Measurements from ENCODE around the gene EXD3. TPM values are rescaled to one million over a fixed set of nuclear protein-coding genes. Genes with fewer than 3 reads are reported as not detected.

The EXD3 gene
- total and polyA plus RNA-seq, 4 donors, result 9.4 to 43.5 (median 27.6) TPM

GRCh38 chr9:137301081-137301947 is 121.6 kb downstream of the EXD3 start:
- Histone ChIP-seq H3K4me3 (ENCODE audit: low read depth, low read length) (peak overlapping the region; percentile 45), H3K4me1 (ENCODE audit: control insufficient read depth, insufficient read depth, low read length) (peaks cover 81% of the 10 kb centered on the region), H3K9me3 (ENCODE audit: control insufficient read depth, insufficient read depth, low read length) (no peaks in the 10 kb centered on the region), H3K27ac (ENCODE audit: low read depth, low read length) (peak overlapping the region; percentile 47), H3K36me3 (ENCODE audit: control insufficient read depth, insufficient read depth, low read length) (peaks cover 23% of the 10 kb centered on the region), H3K27me3 (ENCODE audit: control insufficient read depth, insufficient read depth, low read length) (no peaks in the 10 kb centered on the region)
- WGBS (ENCODE audit: insufficient coverage), result under 1% methylated on average over 115 of the region's 115 CpGs
- peak in 2 of 6 donors; percentile 73 to 74 for DNase-seq (ENCODE audit: low read depth in 4 of 6, low spot score in 6 of 6)

GRCh38 chr9:137300567-137301080 is 122.3 kb downstream of the EXD3 start:
- Histone ChIP-seq H3K27ac (ENCODE audit: low read depth, low read length) (peak overlapping the region; percentile 47), H3K27me3 (ENCODE audit: control insufficient read depth, insufficient read depth, low read length) (no peaks in the 10 kb centered on the region), H3K36me3 (ENCODE audit: control insufficient read depth, insufficient read depth, low read length) (peaks cover 23% of the 10 kb centered on the region), H3K4me3 (ENCODE audit: low read depth, low read length) (peak overlapping the region; percentile 45), H3K4me1 (ENCODE audit: control insufficient read depth, insufficient read depth, low read length) (peaks cover 78% of the 10 kb centered on the region), H3K9me3 (ENCODE audit: control insufficient read depth, insufficient read depth, low read length) (no peaks in the 10 kb centered on the region)
- peak in 2 of 6 donors; percentile 66 to 79 for DNase-seq (ENCODE audit: low read depth in 4 of 6, low spot score in 6 of 6)
- 0% methylated on average over 13 of the region's 25 CpGs for WGBS (ENCODE audit: insufficient coverage)

- no peak overlapping the region for H3K27ac ChIP-seq (ENCODE audit: low read depth, low read length)
- H3K4me3 ChIP-seq (ENCODE audit: low read depth, low read length), result peak overlapping the region; percentile 45
- DNase-seq (ENCODE audit: low read depth in 4 of 6, low spot score in 6 of 6), result peak in 2 of 6 donors; percentile 82 to 86
- WGBS (ENCODE audit: insufficient coverage), result 15% methylated on average over 11 of the region's 16 CpGs
- peaks cover 74% of the 10 kb centered on the region for H3K4me1 ChIP-seq (ENCODE audit: control insufficient read depth, insufficient read depth, low read length)
- peaks cover 23% of the 10 kb centered on the region for H3K36me3 ChIP-seq (ENCODE audit: control insufficient read depth, insufficient read depth, low read length)
- H3K27me3 ChIP-seq (ENCODE audit: control insufficient read depth, insufficient read depth, low read length), result no peaks in the 10 kb centered on the region
- H3K9me3 ChIP-seq (ENCODE audit: control insufficient read depth, insufficient read depth, low read length), result no peaks in the 10 kb centered on the region
These were observed 123.0 kb downstream of the EXD3 start for GRCh38 chr9:137299938-137300337.

GRCh38 chr9:137299203-137299565 is 123.8 kb downstream of the EXD3 start:
- peak overlapping the region; percentile 45 for H3K4me3 ChIP-seq (ENCODE audit: low read depth, low read length)
- DNase-seq (ENCODE audit: low read depth in 4 of 6, low spot score in 6 of 6), result no peak
- H3K27me3 ChIP-seq (ENCODE audit: control insufficient read depth, insufficient read depth, low read length), result no peaks in the 10 kb centered on the region
- peaks cover 72% of the 10 kb centered on the region for H3K4me1 ChIP-seq (ENCODE audit: control insufficient read depth, insufficient read depth, low read length)
- peaks cover 23% of the 10 kb centered on the region for H3K36me3 ChIP-seq (ENCODE audit: control insufficient read depth, insufficient read depth, low read length)
- H3K27ac ChIP-seq (ENCODE audit: low read depth, low read length), result peak overlapping the region; percentile 52
- 23% methylated on average over 10 of the region's 10 CpGs for WGBS (ENCODE audit: insufficient coverage)
- H3K9me3 ChIP-seq (ENCODE audit: control insufficient read depth, insufficient read depth, low read length), result no peaks in the 10 kb centered on the region

- no peaks in the 10 kb centered on the region for H3K27me3 ChIP-seq (ENCODE audit: control insufficient read depth, insufficient read depth, low read length)
- H3K9me3 ChIP-seq (ENCODE audit: control insufficient read depth, insufficient read depth, low read length), result no peaks in the 10 kb centered on the region
- DNase-seq (ENCODE audit: low read depth in 4 of 6, low spot score in 6 of 6), result no peak
- 36% methylated on average over 24 of the region's 24 CpGs for WGBS (ENCODE audit: insufficient coverage)
- H3K4me1 ChIP-seq (ENCODE audit: control insufficient read depth, insufficient read depth, low read length), result peaks cover 66% of the 10 kb centered on the region
- H3K4me3 ChIP-seq (ENCODE audit: low read depth, low read length), result no peak overlapping the region
- H3K27ac ChIP-seq (ENCODE audit: low read depth, low read length), result peak overlapping the region; percentile 52
- H3K36me3 ChIP-seq (ENCODE audit: control insufficient read depth, insufficient read depth, low read length), result peaks cover 23% of the 10 kb centered on the region
These were observed 124.4 kb downstream of the EXD3 start for GRCh38 chr9:137298401-137299202.

GRCh38 chr9:137297966-137298365 is 125.0 kb downstream of the EXD3 start:
- no peaks in the 10 kb centered on the region for H3K27me3 ChIP-seq (ENCODE audit: control insufficient read depth, insufficient read depth, low read length)

GRCh38 chr9:137296670-137297664 is 126.0 kb downstream of the EXD3 start:
- WGBS (ENCODE audit: insufficient coverage), result 42% methylated on average over 19 of the region's 24 CpGs
- H3K4me3 ChIP-seq (ENCODE audit: low read depth, low read length), result no peak overlapping the region
- no peaks in the 10 kb centered on the region for H3K9me3 ChIP-seq (ENCODE audit: control insufficient read depth, insufficient read depth, low read length)
- no peak for DNase-seq (ENCODE audit: low read depth in 4 of 6, low spot score in 6 of 6)
- H3K27me3 ChIP-seq (ENCODE audit: control insufficient read depth, insufficient read depth, low read length), result no peaks in the 10 kb centered on the region
- peaks cover 23% of the 10 kb centered on the region for H3K36me3 ChIP-seq (ENCODE audit: control insufficient read depth, insufficient read depth, low read length)
- peaks cover 54% of the 10 kb centered on the region for H3K4me1 ChIP-seq (ENCODE audit: control insufficient read depth, insufficient read depth, low read length)
- H3K27ac ChIP-seq (ENCODE audit: low read depth, low read length), result peak overlapping the region; percentile 40

More at GRCh38 chr9:137297966-137298365, 125.0 kb downstream of the EXD3 start:
- H3K27ac ChIP-seq (ENCODE audit: low read depth, low read length), result peak overlapping the region; percentile 52
- H3K4me3 ChIP-seq (ENCODE audit: low read depth, low read length), result no peak overlapping the region
- peaks cover 60% of the 10 kb centered on the region for H3K4me1 ChIP-seq (ENCODE audit: control insufficient read depth, insufficient read depth, low read length)
- H3K9me3 ChIP-seq (ENCODE audit: control insufficient read depth, insufficient read depth, low read length), result no peaks in the 10 kb centered on the region
- 41% methylated on average over 4 of the region's 7 CpGs for WGBS (ENCODE audit: insufficient coverage)
- DNase-seq (ENCODE audit: low read depth in 4 of 6, low spot score in 6 of 6), result no peak
- H3K36me3 ChIP-seq (ENCODE audit: control insufficient read depth, insufficient read depth, low read length), result peaks cover 23% of the 10 kb centered on the region

GRCh38 chr9:137295849-137296669 is 126.9 kb downstream of the EXD3 start:
- Histone ChIP-seq H3K4me1 (ENCODE audit: control insufficient read depth, insufficient read depth, low read length) (peaks cover 54% of the 10 kb centered on the region), H3K27me3 (ENCODE audit: control insufficient read depth, insufficient read depth, low read length) (no peaks in the 10 kb centered on the region), H3K27ac (ENCODE audit: low read depth, low read length) (peak overlapping the region; percentile 16), H3K4me3 (ENCODE audit: low read depth, low read length) (no peak overlapping the region), H3K9me3 (ENCODE audit: control insufficient read depth, insufficient read depth, low read length) (no peaks in the 10 kb centered on the region), H3K36me3 (ENCODE audit: control insufficient read depth, insufficient read depth, low read length) (peaks cover 23% of the 10 kb centered on the region)
- no peak for DNase-seq (ENCODE audit: low read depth in 4 of 6, low spot score in 6 of 6)
- WGBS (ENCODE audit: insufficient coverage), result 12% methylated on average over 42 of the region's 78 CpGs
